T-cell (primary cell): ENCODE results near the gene APOBEC3H. TPM values are rescaled to one million over a fixed set of nuclear protein-coding genes. Genes with fewer than 3 reads are reported as not detected.

Source experiments
- ATAC-seq, 4 experiments: fragments of 200-7000 bp in 3 of 4; fragments of 150-1000 bp in 1 of 4; cut with Tn5 transposase; replicated peaks in 1 of 4; 1 replicate in 3 of 4; 2 replicates in 1 of 4; pipeline ENCODE4 v1.10.0; 2021; ENCODE audit warnings: moderate library complexity in 3 of 4, mild to moderate bottlenecking in 2 of 4, moderate number of reproducible peaks in 1 of 4
- CTCF ChIA-PET, 2 donors: fragments of 300-600 bp; sonication (Branson Sonifier 250); formaldehyde crosslinking; loops; one replicate each; lab custom pipeline; 2022; ENCODE audit warnings: antibody characterized with exemption in 2 of 2; lab: Charles Lee
- POLR2A ChIA-PET, 2 donors: fragments of 300-600 bp; sonication (Branson Sonifier 250); formaldehyde crosslinking; loops; one replicate each; lab custom pipeline; 2022; ENCODE audit warnings: antibody characterized with exemption in 2 of 2; lab: Charles Lee
- DNase-seq, 35 experiments: peaks; one replicate each; pipeline versions ENCODE4 v3.0.0 to v3.0.0-alpha.2; 2013 to 2023
- H3K27ac ChIP-seq: one replicate; pipeline ENCODE4 v1.5.1; 2013; ENCODE audit warnings: low read length
- H3K27me3 ChIP-seq, 2 experiments: replicated peaks in 1 of 2; 1 replicate in 1 of 2; 2 replicates in 1 of 2; pipeline versions ENCODE4 v1.6.1 to v1.7.0; 2013; ENCODE audit warnings: low read length in 1 of 2, mixed read lengths in 1 of 2; ENCODE audit not compliant: control insufficient read depth in 2 of 2, insufficient read depth in 2 of 2; ENCODE audit errors: extremely low read depth in 1 of 2
- H3K36me3 ChIP-seq, 2 donors: 1 replicate in 1 of 2; 2 replicates in 1 of 2; pipeline versions ENCODE4 v1.6.1 to v1.7.0; 2013; ENCODE audit warnings: low read length in 1 of 2; ENCODE audit not compliant: control insufficient read depth in 2 of 2, insufficient read depth in 1 of 2; ENCODE audit errors: extremely low read depth in 1 of 2
- H3K4me1 ChIP-seq, 2 experiments: 1 replicate in 1 of 2; 2 replicates in 1 of 2; pipeline versions ENCODE4 v1.6.1 to v1.7.0; 2013; ENCODE audit warnings: low read length in 2 of 2, mixed read lengths in 1 of 2; ENCODE audit not compliant: insufficient read depth in 2 of 2, control insufficient read depth in 1 of 2; ENCODE audit errors: extremely low read depth in 1 of 2
- H3K4me3 ChIP-seq, 2 donors: 1 replicate in 1 of 2; 2 replicates in 1 of 2; pipeline versions ENCODE4 v1.5.1 to v1.7.0; 2013; ENCODE audit warnings: mild to moderate bottlenecking in 2 of 2, low read length in 1 of 2, moderate library complexity in 1 of 2; ENCODE audit not compliant: control insufficient read depth in 1 of 2; ENCODE audit errors: extremely low read depth in 1 of 2
- H3K9me3 ChIP-seq: 2 replicates; pipeline ENCODE4 v1.7.0; 2013
- H3K27ac Mint-ChIP-seq, 2 donors: one replicate each; pipeline ENCODE4 v1.8.0; 2020 to 2021; ENCODE audit warnings: mild to moderate bottlenecking in 2 of 2, mixed read lengths in 2 of 2
- H3K27me3 Mint-ChIP-seq, 2 donors: one replicate each; pipeline ENCODE4 v1.8.0; 2021 to 2022; ENCODE audit warnings: mixed read lengths in 2 of 2
- H3K36me3 Mint-ChIP-seq: one replicate; pipeline ENCODE4 v1.8.0; 2021; ENCODE audit warnings: mixed read lengths
- H3K4me1 Mint-ChIP-seq, 3 donors: one replicate each; pipeline ENCODE4 v1.8.0; 2020 to 2022; ENCODE audit warnings: mixed read lengths in 3 of 3, mild to moderate bottlenecking in 1 of 3
- H3K4me3 Mint-ChIP-seq, 3 donors: one replicate each; pipeline ENCODE4 v1.8.0; 2020 to 2022; ENCODE audit warnings: mild to moderate bottlenecking in 3 of 3, mixed read lengths in 3 of 3, moderate library complexity in 3 of 3
- H3K9me3 Mint-ChIP-seq, 3 donors: one replicate each; pipeline ENCODE4 v1.8.0; 2020 to 2022; ENCODE audit warnings: mixed read lengths in 3 of 3
- WGBS: methylation state at CpG from one replicate; pipeline ENCODE4 v1.1.5; 2013; ENCODE audit warnings: missing lambda C conversion rate; ENCODE audit not compliant: insufficient coverage; 5-methylcytosine and 5-hydroxymethylcytosine counted together
- total RNA-seq, 35 experiments: library from RNA in 6 of 35; stranded (reverse) in 6 of 35; fragments of 120-200 nt in 1 of 35; gene quantifications; one replicate each; pipeline versions ENCODE4 v1.2.1 to v1.2.4 and lab custom pipeline; 2013 to 2026

Gene APOBEC3H
- total RNA-seq, 5 donors from 2014 or later (not counting 1 experiment from before 2014, with no cell fraction given): 1.1 to 6.9 (median 6.1) TPM

DNA sequence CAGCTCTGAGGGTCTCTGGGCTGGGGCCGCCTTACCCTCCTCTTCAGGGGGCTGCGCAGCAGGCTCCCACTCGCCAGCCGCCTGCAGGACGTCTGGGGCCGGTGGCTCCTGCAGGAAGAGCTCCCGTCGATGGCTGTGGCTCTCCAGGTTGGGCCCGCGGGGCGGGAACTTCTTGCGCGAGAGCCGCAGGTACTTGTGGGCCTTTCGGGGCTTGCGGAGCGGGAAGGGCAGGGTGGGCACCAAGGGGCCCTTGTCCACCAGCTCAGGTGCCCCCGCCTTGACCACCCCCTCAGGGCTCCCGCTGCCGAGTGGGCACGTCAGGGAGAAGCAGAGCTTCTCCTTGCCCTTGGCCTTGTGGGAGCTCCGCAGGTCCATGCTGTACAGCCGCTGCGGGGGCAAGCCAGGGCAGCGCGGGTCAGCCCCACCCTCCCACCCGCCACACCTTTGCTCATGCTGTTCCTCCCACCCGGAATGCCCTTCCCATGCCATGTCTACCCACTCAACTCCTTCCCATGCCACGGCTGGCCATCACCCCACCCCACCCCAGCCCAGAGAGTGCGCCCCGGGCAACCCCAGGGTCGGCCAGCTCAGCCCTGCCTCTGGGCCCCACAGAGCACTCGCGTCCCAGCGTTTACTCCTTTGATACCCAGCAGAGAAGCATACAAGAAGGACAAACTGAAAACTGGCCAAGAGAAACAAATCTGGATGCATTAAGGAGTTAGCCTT lies 37.5 kb downstream of the APOBEC3H start:
- Mint-ChIP-seq H3K27ac (no peak overlapping the region), H3K9me3 (no peaks in the 10 kb centered on the region), H3K27me3 (no peaks in the 10 kb centered on the region), H3K4me1 (peaks cover 0 to 5% (median 0%) of the 10 kb centered on the region in 3 donors), H3K4me3 (no peak overlapping the region), H3K36me3 (peaks cover 23% of the 10 kb centered on the region)
- DNase-seq (no peak), ATAC-seq (no peak)
- H3K27me3 ChIP-seq: no peaks in the 10 kb centered on the region
- H3K4me1 ChIP-seq: peaks cover 0 to 8% of the 10 kb centered on the region in 2 experiments
- peaks cover 5 to 26% of the 10 kb centered on the region in 2 donors for H3K36me3 ChIP-seq
- POLR2A ChIA-PET: no interaction called here
- no peak overlapping the region for H3K27ac ChIP-seq
- no peaks in the 10 kb centered on the region for H3K9me3 ChIP-seq
- 97% methylated on average over 24 of the region's 35 CpGs for WGBS
- CTCF ChIA-PET: interaction anchor here in 1 of 2 donors (0.7 kb wide), 1 partner anchor 20 kb away, joined by 3 read pairs; no protein-coding TSS in a partner anchor
- H3K4me3 ChIP-seq: no peak overlapping the region

DNA sequence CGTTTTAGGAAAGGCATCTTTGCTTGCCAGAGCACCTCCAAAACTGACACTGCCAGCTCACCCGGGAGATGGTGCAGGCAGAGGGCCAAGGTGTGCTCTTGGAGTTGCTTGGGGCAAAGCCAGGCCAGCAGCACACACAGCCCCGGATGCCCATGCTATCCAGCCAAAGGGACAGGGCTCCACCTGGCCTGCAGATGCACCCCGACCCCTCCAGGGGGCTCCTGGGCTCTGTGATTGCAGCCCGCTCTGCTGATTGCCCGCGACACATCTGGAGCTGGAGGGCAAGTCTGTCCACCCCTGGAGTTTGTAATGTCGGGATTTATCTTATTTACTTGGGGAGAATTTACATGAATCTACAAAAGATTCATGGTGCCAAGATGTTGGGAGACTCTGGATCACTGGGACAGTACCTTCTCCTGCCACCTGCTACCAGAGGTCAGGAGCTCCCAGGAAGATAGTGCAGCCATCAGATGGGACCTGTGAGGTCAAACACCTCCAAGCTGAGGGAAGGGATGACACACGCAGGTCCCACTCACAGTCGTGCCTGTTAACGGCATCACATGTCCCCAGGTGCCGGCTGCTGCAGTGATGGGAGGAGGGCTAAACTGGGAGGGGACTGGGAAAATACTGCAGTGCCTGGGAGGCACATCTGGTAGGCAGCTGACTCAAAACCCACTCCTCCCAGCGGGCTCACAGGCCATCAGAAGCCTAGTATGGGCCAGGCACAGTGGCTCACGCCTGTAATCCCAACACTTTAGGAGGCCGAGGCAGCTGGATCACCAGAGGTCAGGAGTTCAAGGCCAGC lies 38.2 kb downstream of the APOBEC3H start:
- Mint-ChIP-seq H3K4me3 (no peak overlapping the region), H3K27me3 (no peaks in the 10 kb centered on the region), H3K27ac (no peak overlapping the region), H3K36me3 (peaks cover 23% of the 10 kb centered on the region), H3K9me3 (no peaks in the 10 kb centered on the region), H3K4me1 (peaks cover 0 to 7% (median 0%) of the 10 kb centered on the region in 3 donors)
- Histone ChIP-seq H3K9me3 (no peaks in the 10 kb centered on the region), H3K4me3 (no peak overlapping the region), H3K36me3 (peaks cover 8 to 28% of the 10 kb centered on the region in 2 donors), H3K27ac (no peak overlapping the region), H3K27me3 (no peaks in the 10 kb centered on the region), H3K4me1 (peaks cover 0 to 8% of the 10 kb centered on the region in 2 experiments)
- ChIA-PET CTCF (interaction anchor here (0.6 to 0.7 kb wide), 5 partner anchors 21 to 298 kb away, joined by 3 to 6 read pairs (median 3); no protein-coding TSS in a partner anchor), POLR2A (interaction anchor here (0.6 to 0.7 kb wide), 2 partner anchors 21 to 196 kb away, joined by 5 to 9 read pairs; no protein-coding TSS in a partner anchor)
- 82% methylated on average over 12 of the region's 15 CpGs for WGBS
- ATAC-seq: peak; percentile 49 to 65 (median 52)
- DNase-seq: peak in 22 of 35 experiments; percentile 18 to 59 (median 38)

DNA sequence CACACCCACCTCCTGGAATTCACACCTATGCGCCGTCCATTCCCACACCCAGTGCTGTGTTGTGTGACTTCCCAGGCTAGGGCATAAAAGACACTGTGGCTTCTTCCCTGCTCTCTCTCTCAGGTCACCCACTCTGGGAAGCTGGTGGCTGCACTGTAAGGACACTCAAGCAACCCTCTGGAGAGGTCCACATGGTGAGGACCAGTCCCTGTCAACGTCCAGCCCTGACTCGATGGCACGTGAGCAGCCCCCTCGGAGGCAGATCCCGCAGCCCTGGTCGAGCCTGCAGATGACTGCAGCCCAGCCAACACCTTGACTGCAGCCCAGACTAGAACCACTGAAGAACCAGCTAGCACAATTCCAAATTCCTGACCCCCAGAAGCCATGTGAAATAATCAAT lies 39.3 kb downstream of the APOBEC3H start:
- Mint-ChIP-seq H3K9me3 (no peaks in the 10 kb centered on the region), H3K27ac (peak overlapping the region in 1 of 2 donors; percentile 52), H3K4me1 (peaks cover 0 to 7% (median 0%) of the 10 kb centered on the region in 3 donors), H3K36me3 (peaks cover 18% of the 10 kb centered on the region), H3K27me3 (no peaks in the 10 kb centered on the region), H3K4me3 (no peak overlapping the region)
- Histone ChIP-seq H3K4me3 (no peak overlapping the region), H3K36me3 (peaks cover 12 to 32% of the 10 kb centered on the region in 2 donors), H3K27ac (no peak overlapping the region), H3K27me3 (no peaks in the 10 kb centered on the region), H3K9me3 (no peaks in the 10 kb centered on the region), H3K4me1 (peaks cover 0 to 8% of the 10 kb centered on the region in 2 experiments)
- ChIA-PET POLR2A (no interaction called here), CTCF (interaction anchor here in 1 of 2 donors (0.6 kb wide), 1 partner anchor 158 kb away, joined by 3 read pairs; no protein-coding TSS in a partner anchor)
- WGBS: 88% methylated on average over 6 of the region's 8 CpGs
- ATAC-seq (no peak), DNase-seq (no peak)

DNA sequence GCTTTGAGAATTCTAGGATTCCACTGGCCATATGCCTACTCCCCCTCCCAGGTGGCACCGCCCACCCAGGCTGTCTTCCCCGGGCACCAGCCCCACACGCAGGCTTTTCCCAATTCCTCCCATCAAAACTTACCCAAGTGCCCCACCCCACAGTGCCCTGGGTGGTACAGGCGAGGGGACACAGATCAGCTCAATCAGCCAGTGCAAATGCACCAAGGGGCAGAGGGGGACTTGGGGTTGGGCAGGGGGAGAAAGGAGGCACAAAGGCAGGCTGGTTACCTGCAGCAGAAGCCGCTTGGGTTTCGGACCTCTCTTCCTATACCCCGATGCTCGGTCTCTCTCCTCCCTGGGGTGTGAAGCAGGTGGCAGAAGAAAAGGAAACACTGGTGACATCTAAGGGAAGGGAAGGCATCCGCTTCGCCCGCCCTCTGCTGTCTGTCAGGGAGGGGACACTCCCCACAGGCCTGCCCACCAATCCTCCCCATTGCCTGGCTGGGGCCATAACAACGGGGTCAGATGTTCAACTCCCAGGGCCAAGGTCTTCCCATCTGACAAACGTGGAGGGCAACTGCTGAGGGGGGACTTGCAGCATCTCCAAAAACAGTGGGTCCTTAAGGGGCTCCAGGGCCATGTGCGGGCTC lies 41.4 kb downstream of the APOBEC3H start:
- Histone ChIP-seq H3K4me1 (peaks cover 0 to 8% of the 10 kb centered on the region in 2 experiments), H3K4me3 (no peak overlapping the region), H3K9me3 (no peaks in the 10 kb centered on the region), H3K36me3 (peaks cover 11 to 18% of the 10 kb centered on the region in 2 donors), H3K27me3 (no peaks in the 10 kb centered on the region), H3K27ac (no peak overlapping the region)
- DNase-seq (no peak), ATAC-seq (peak in 2 of 4 experiments; percentile 18 to 47)
- WGBS: 40% methylated on average over 2 of the region's 14 CpGs
- CTCF ChIA-PET: interaction anchor here (0.7 kb wide), 2 partner anchors 15 to 67 kb away, joined by 3 read pairs; no protein-coding TSS in a partner anchor
- peaks cover under 1 to 14% (median 1%) of the 10 kb centered on the region in 3 donors for H3K4me1 Mint-ChIP-seq
- POLR2A ChIA-PET: no interaction called here
- H3K9me3 Mint-ChIP-seq: no peaks in the 10 kb centered on the region
- H3K27ac Mint-ChIP-seq: no peak overlapping the region
- no peaks in the 10 kb centered on the region for H3K27me3 Mint-ChIP-seq
- H3K4me3 Mint-ChIP-seq: no peak overlapping the region
- peaks cover 10% of the 10 kb centered on the region for H3K36me3 Mint-ChIP-seq

DNA sequence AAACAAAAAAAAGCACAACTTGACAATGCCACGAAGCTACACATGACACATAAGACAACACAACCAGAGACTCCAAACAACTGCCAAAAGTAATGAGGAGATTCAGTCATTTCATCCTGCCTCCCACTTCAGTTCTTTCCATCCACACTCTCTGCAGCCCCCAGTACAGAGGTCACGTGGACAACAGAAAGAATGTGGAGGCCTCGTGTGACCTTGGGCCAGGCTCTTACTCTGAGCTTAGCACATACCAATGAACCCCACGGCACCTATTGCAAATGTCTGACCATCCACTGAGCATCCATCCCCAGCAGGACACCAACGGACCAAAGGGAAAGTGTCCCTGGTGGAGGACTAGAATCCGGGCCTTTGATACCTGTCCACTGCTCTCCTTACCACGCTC lies 42.9 kb downstream of the APOBEC3H start:
- peaks cover 7% of the 10 kb centered on the region for H3K36me3 Mint-ChIP-seq
- no peak for DNase-seq
- no peak overlapping the region for H3K27ac Mint-ChIP-seq
- no peak overlapping the region for H3K4me3 Mint-ChIP-seq
- H3K4me1 Mint-ChIP-seq: peaks cover 13 to 25% (median 13%) of the 10 kb centered on the region in 3 donors
- H3K9me3 ChIP-seq: no peaks in the 10 kb centered on the region
- WGBS: 95% methylated on average over 5 of the region's 7 CpGs
- H3K27ac ChIP-seq: no peak overlapping the region
- no peaks in the 10 kb centered on the region for H3K27me3 ChIP-seq
- H3K36me3 ChIP-seq: peaks cover 9 to 11% of the 10 kb centered on the region in 2 donors
- ATAC-seq: no peak
- H3K4me1 ChIP-seq: peaks cover 0 to 22% of the 10 kb centered on the region in 2 experiments
- ChIA-PET CTCF (no interaction called here), POLR2A (no interaction called here)
- H3K4me3 ChIP-seq: no peak overlapping the region
- H3K27me3 Mint-ChIP-seq: no peaks in the 10 kb centered on the region
- H3K9me3 Mint-ChIP-seq: no peaks in the 10 kb centered on the region
